Adrenal gland (tissue), 12 donors: ENCODE data around the gene OR5D14. TPM values are rescaled to one million over a fixed set of nuclear protein-coding genes. Genes with fewer than 3 reads are reported as not detected.

Source experiments
- DNase-seq, 7 donors: peaks; one replicate each; pipeline ENCODE4 v3.0.0-alpha.2; 2019 to 2020
- H3K27ac ChIP-seq, 5 donors: fragments of 200-600 bp; sonication (generic) in 4 of 5; 1 replicate in 3 of 5; 2 replicates in 2 of 5; pipeline versions ENCODE4 v1.5.1 to v1.8.0; 2016 to 2020; ENCODE audit warnings: mild to moderate bottlenecking in 1 of 5
- H3K27me3 ChIP-seq: fragments of 200-600 bp; 2 replicates; pipeline ENCODE4 v1.8.0; 2021
- H3K36me3 ChIP-seq, 2 donors: fragments of 200-600 bp; replicated peaks in 1 of 2; 1 replicate in 1 of 2; 2 replicates in 1 of 2; pipeline versions ENCODE4 v1.5.1 to v1.8.0; 2018 to 2022
- H3K4me1 ChIP-seq, 2 donors: fragments of 200-600 bp; replicated peaks in 1 of 2; 1 replicate in 1 of 2; 2 replicates in 1 of 2; pipeline versions ENCODE4 v1.5.1 to v1.8.0; 2018 to 2021
- H3K4me3 ChIP-seq, 4 donors: fragments of 200-600 bp; sonication (generic) in 3 of 4; one replicate each; pipeline ENCODE4 v1.5.1; 2016 to 2018
- H3K9me3 ChIP-seq, 3 donors: fragments of 200-600 bp; sonication (generic) in 1 of 3; replicated peaks in 1 of 3; 1 replicate in 2 of 3; 2 replicates in 1 of 3; pipeline versions ENCODE4 v1.5.1 to v1.8.0; 2016 to 2021
- POLR2A ChIP-seq, 2 donors: fragments of 450-650 bp; IDR thresholded peaks; one replicate each; pipeline ENCODE4 v1.6.1; 2017; ENCODE audit warnings: antibody characterized with exemption in 2 of 2, mild to moderate bottlenecking in 2 of 2, moderate library complexity in 1 of 2
- WGBS, 4 donors: extraction: QIAGEN DNeasy Blood & Tissue Kit in 2 of 4; methylation state at CpG; one replicate each; pipeline versions ENCODE4 v1.1.5 to v1.1.7; 2013 to 2017; 5-methylcytosine and 5-hydroxymethylcytosine counted together
- intact Hi-C, 2 donors: fragments of 100-400 bp; cut with DNase I; formaldehyde crosslinking; loops; one replicate each; pipeline versions ENCODE4 v1.14.1 to v1.15.0; 2022 to 2023
- polyA plus RNA-seq, 3 donors: library from polyadenylated mRNA; stranded (reverse); fragments of 200-250 nt in 2 of 3; fragments of 350-450 nt in 1 of 3; fragmentation: Illumina TruSeq in 1 of 3; extraction: RNeasy Lipid Tissue Mini Kit (QIAGEN cat#74804) in 1 of 3; gene quantifications; one replicate each; pipeline ENCODE4 v1.2.3, GENCODE V29; 2013 to 2014
- total RNA-seq, 9 donors: library from RNA; depleted of rRNA in 4 of 9; stranded (reverse); fragments of >200 nt in 4 of 9; fragments of 120-200 nt in 1 of 9; fragmentation: NEBNext Ultra II Directional in 1 of 9; extraction: Animal tissue kit (Norgen Biotek cat#: 25700) in 1 of 9; gene quantifications; one replicate each; pipeline versions ENCODE4 v1.1.0 to v1.2.4, GENCODE V29; 2013 to 2023
- TF ChIP-seq, protein P1 (sequence below), 6 experiments: fragments of 450-650 bp in 4 of 6; fragments of 200-600 bp in 2 of 6; sonication (generic) in 1 of 6; IDR thresholded peaks; 1 replicate in 5 of 6; 2 replicates in 1 of 6; pipeline versions ENCODE4 v1.5.1 to v1.8.0; 2016 to 2021; ENCODE audit warnings: antibody characterized with exemption in 6 of 6, mild to moderate bottlenecking in 2 of 6, moderate library complexity in 1 of 6
- donor health status: healthy with polysubstance abuse.
- donor health status: Bipolar disorder and iron deficiency.
- donor health status: DM: yes; HTN: yes; CAD: no.
- donor health status: DM: no; HTN: no; CAD: no.
- donor health status: DM: no; HTN: no; CAD: no.
- donor health status: DM: yes; HTN: yes; CAD: no.

Gene OR5D14
- total and polyA plus RNA-seq, 12 donors = not detected

DNA sequence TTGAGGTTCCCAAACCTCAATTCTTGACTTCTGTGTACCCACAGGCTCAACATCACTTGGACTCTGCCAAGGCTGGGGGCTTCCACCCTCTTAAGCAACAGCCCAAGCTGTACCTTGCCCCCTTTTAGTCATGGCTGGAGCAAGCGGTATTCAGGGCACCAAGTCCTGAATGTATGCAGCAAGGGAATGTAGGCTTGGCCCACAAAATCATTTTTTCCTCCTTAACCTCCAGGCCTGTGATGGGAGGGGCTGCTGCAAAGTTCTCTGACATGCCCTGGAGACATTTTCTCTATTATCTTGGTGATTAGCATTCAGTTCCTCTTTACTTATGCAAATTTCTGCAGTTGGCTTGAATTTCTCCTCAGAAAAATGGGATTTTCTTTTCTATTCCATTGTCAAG lies 10.9 kb downstream of the OR5D14 start:
- TF ChIP-seq, protein P1, sequence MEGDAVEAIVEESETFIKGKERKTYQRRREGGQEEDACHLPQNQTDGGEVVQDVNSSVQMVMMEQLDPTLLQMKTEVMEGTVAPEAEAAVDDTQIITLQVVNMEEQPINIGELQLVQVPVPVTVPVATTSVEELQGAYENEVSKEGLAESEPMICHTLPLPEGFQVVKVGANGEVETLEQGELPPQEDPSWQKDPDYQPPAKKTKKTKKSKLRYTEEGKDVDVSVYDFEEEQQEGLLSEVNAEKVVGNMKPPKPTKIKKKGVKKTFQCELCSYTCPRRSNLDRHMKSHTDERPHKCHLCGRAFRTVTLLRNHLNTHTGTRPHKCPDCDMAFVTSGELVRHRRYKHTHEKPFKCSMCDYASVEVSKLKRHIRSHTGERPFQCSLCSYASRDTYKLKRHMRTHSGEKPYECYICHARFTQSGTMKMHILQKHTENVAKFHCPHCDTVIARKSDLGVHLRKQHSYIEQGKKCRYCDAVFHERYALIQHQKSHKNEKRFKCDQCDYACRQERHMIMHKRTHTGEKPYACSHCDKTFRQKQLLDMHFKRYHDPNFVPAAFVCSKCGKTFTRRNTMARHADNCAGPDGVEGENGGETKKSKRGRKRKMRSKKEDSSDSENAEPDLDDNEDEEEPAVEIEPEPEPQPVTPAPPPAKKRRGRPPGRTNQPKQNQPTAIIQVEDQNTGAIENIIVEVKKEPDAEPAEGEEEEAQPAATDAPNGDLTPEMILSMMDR (IDR thresholded peaks at IDR 0.05) = no peak
- no peak for TF ChIP-seq POLR2A (IDR thresholded peaks at IDR 0.05)
- DNase-seq = no peak
- H3K9me3 ChIP-seq = peaks cover 0 to 6% (median 0%) of the 10 kb centered on the region in 3 donors
- no peaks in the 10 kb centered on the region for H3K36me3 ChIP-seq
- H3K4me1 ChIP-seq = no peaks in the 10 kb centered on the region
- intact Hi-C loops = no loop called here
- H3K27ac ChIP-seq = no peak overlapping the region
- no peak overlapping the region for H3K4me3 ChIP-seq
- WGBS, 4 donors = 63 to 94% (median 91%) methylated on average over 1 of the region's 1 CpG
- H3K27me3 ChIP-seq = no peaks in the 10 kb centered on the region

DNA sequence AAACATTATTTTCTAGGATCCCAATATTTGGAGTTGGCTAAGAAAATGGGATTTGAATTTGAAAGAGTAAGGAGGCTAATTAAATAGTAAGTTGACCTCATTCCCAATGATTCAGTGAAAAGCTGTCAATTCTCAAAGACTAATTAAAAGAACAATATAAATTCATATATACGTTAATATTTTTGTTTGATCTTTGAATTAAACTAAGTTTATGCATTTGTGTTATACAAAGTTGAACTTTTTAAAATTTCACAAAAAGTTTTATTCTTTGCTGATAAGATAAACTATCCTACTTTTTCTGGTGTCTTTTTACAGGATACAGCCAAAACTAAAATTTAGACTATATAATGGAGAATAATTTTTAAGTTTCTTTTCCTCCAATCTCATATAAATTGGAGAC lies 15.7 kb downstream of the OR5D14 start, which contains the start of gene OR5L1:
Gene OR5L1, plus strand, starts transcription at position 301 of the 400 bp plus-strand sequence. CDS start 100 bp downstream, outside the sequence.
- no peak within 1 kb of the TSS for H3K27ac ChIP-seq
- H3K27me3 ChIP-seq = no peaks in the 10 kb centered on the region
- TF ChIP-seq, protein P1 (IDR thresholded peaks at IDR 0.05) = no peak
- TF ChIP-seq POLR2A (IDR thresholded peaks at IDR 0.05) = no peak
- DNase-seq = no peak
- intact Hi-C loops = no loop called here
- 42 to 81% (median 78%) methylated on average over 1 of the region's 1 CpG for WGBS, 4 donors
- H3K9me3 ChIP-seq = peaks cover 0 to 6% (median 0%) of the 10 kb centered on the region in 3 donors
- H3K4me3 ChIP-seq = no peak within 1 kb of the TSS
- H3K4me1 ChIP-seq = no peaks in the 10 kb centered on the region
- H3K36me3 ChIP-seq = no peaks in the 10 kb centered on the region

DNA sequence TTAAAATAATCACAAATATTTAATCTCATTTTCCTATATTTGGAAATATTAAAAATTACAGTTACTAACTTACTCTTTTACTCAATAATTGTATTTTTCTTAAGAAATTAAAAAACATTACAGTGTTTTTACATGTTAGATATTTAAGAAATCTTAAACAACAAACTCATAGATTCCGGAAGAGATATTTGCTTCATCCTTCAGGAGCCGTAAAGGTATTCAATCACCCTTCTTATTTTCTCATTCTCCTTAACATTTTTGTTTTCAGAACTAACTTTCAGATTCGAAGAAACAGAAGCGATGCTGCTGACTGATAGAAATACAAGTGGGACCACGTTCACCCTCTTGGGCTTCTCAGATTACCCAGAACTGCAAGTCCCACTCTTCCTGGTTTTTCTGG lies 24.0 kb downstream of the OR5D14 start, which contains the start of gene OR5D18:
Gene OR5D18, plus strand, starts transcription at position 301 of the 400 bp plus-strand sequence. Its CDS starts 0 bp downstream, at position 301.
- intact Hi-C loops = no loop called here
- TF ChIP-seq, protein P1 (IDR thresholded peaks at IDR 0.05) = no peak
- TF ChIP-seq POLR2A (IDR thresholded peaks at IDR 0.05) = no peak

DNA sequence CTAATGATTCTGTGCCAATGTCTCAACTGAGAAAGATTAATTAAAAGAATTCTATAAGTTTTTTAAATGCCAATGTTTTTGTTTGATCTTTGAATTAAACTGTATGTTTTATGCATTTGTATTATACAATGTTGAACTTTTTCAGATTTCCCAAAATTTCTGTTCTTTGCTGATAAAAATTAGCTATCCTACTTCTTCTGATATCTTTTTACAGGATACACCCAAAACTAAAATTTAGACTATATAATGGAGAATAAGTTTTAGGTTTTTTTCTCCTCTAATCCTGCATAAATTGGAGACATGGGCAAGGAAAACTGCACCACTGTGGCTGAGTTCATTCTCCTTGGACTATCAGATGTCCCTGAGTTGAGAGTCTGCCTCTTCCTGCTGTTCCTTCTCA lies 31.6 kb downstream of the OR5D14 start, which contains the start of gene OR5L2:
Gene OR5L2, plus strand, starts transcription at position 301 of the 400 bp plus-strand sequence. Its CDS starts 0 bp downstream, at position 301.
- Histone ChIP-seq H3K27me3 (no peaks in the 10 kb centered on the region), H3K36me3 (no peaks in the 10 kb centered on the region), H3K4me1 (no peaks in the 10 kb centered on the region), H3K9me3 (no peaks in the 10 kb centered on the region), H3K4me3 (no peak within 1 kb of the TSS), H3K27ac (no peak within 1 kb of the TSS)
- no peak for TF ChIP-seq POLR2A (IDR thresholded peaks at IDR 0.05)
- TF ChIP-seq, protein P1 (IDR thresholded peaks at IDR 0.05) = no peak
- intact Hi-C loops = no loop called here
- DNase-seq = no peak

More for the DNA sequence above, 24.0 kb downstream of the OR5D14 start, which contains the start of gene OR5D18:
- DNase-seq = no peak
- no peaks in the 10 kb centered on the region for H3K9me3 ChIP-seq
- H3K27me3 ChIP-seq = no peaks in the 10 kb centered on the region
- H3K4me1 ChIP-seq = no peaks in the 10 kb centered on the region
- H3K4me3 ChIP-seq = no peak within 1 kb of the TSS
- no peak within 1 kb of the TSS for H3K27ac ChIP-seq
- 72 to 83% (median 74%) methylated on average over 5 of the region's 5 CpGs for WGBS, 4 donors
- H3K36me3 ChIP-seq = no peaks in the 10 kb centered on the region
